HepG2 (cell line): ENCODE measurements around the gene ZFP92. TPM values are rescaled to one million over a fixed set of nuclear protein-coding genes. Genes with fewer than 3 reads are reported as not detected.

Experiments
- ATAC-seq: fragments of 200-7000 bp; cut with Tn5 transposase; 3 replicates; pipeline ENCODE4 v1.9.1; 2020; ENCODE audit warnings: mild to moderate bottlenecking, moderate library complexity
- BruUV-seq: library from RNA; stranded (reverse); fragments of 400-500 nt; replicated peaks from 2 replicates; lab custom pipeline; 2021; lab: Mats Ljungman, UMichigan
- CTCF ChIA-PET: fragments of 300-600 bp; formaldehyde crosslinking; extraction: SDS; loops from one replicate; lab custom pipeline; 2021; ENCODE audit warnings: low total read pairs, inconsistent platforms, low intra/inter-chr PET ratio; lab: Yijun Ruan, JAX
- POLR2A ChIA-PET: fragments of 350-600 bp; sonication (Branson Sonifier 250); formaldehyde crosslinking; loops from one replicate; lab custom pipeline; 2020; ENCODE audit warnings: antibody characterized with exemption, inconsistent platforms; lab: Yijun Ruan, JAX
- DNase-seq: peaks from one replicate; pipeline ENCODE4 v3.0.0-alpha.2; 2015; ENCODE audit warnings: low spot score
- FAIRE-seq: peaks from 3 replicates; lab custom pipeline; 2011; peaks lifted over from hg19 to GRCh38; lab: Jason Lieb, UNC
- H2AFZ ChIP-seq: one replicate; pipeline ENCODE4 v1.6.1; 2011; ENCODE audit warnings: low read length, inconsistent platforms
- H3K27ac ChIP-seq: fragments of 300-600 bp; 3 replicates; pipeline ENCODE4 v1.8.0; 2011; ENCODE audit warnings: mixed run types, mild to moderate bottlenecking, mixed read lengths, low read length, inconsistent platforms; ENCODE audit not compliant: insufficient read depth; ENCODE audit errors: extremely low read length
- H3K27me3 ChIP-seq, 2 experiments: fragments of 200-600 bp in 1 of 2; 2 replicates in 1 of 2; 3 replicates in 1 of 2; pipeline versions ENCODE4 v1.6.0 to v1.8.0; 2011; ENCODE audit warnings: low read length in 2 of 2, mild to moderate bottlenecking in 2 of 2, moderate library complexity in 2 of 2, inconsistent platforms in 1 of 2; ENCODE audit not compliant: insufficient read depth in 2 of 2, control insufficient read depth in 1 of 2
- H3K36me3 ChIP-seq, 2 experiments: fragments of 200-600 bp in 1 of 2; replicated peaks in 1 of 2; 2 replicates in 1 of 2; 3 replicates in 1 of 2; pipeline versions ENCODE4 v1.5.1 to v1.8.0; 2011; ENCODE audit warnings: low read length in 2 of 2, inconsistent platforms in 1 of 2; ENCODE audit not compliant: insufficient read depth in 2 of 2, control insufficient read depth in 1 of 2
- H3K4me1 ChIP-seq: 2 replicates; pipeline ENCODE4 v1.5.1; 2012; ENCODE audit warnings: low read length, inconsistent platforms; ENCODE audit not compliant: insufficient read depth
- H3K4me2 ChIP-seq: 2 replicates; pipeline ENCODE4 v1.6.0; 2011; ENCODE audit warnings: low read depth, low read length, inconsistent platforms
- H3K4me3 ChIP-seq, 3 experiments: fragments of 200-600 bp in 1 of 3; sonication (generic), shearing (Covaris generic) in 1 of 3; replicated peaks in 1 of 3; 2 replicates each; pipeline ENCODE4 v1.5.1; 2011 to 2016; ENCODE audit warnings: low read length in 3 of 3, inconsistent platforms in 2 of 3, low read depth in 2 of 3, mild to moderate bottlenecking in 2 of 3, control low read depth in 1 of 3, mixed read lengths in 1 of 3; ENCODE audit not compliant: insufficient read depth in 1 of 3
- H3K79me2 ChIP-seq: one replicate; pipeline ENCODE4 v1.6.1; 2011; ENCODE audit warnings: low read length, inconsistent platforms; ENCODE audit not compliant: insufficient read depth
- H3K9ac ChIP-seq: 2 replicates; pipeline ENCODE4 v1.6.0; 2011; ENCODE audit warnings: mild to moderate bottlenecking, low read depth, low read length, inconsistent platforms; ENCODE audit not compliant: insufficient read depth
- H3K9me3 ChIP-seq: 2 replicates; pipeline ENCODE4 v1.5.1; 2012; ENCODE audit warnings: mild to moderate bottlenecking, low read length
- H4K20me1 ChIP-seq: 2 replicates; pipeline ENCODE4 v1.6.0; 2011; ENCODE audit warnings: inconsistent platforms, mild to moderate bottlenecking, low read length, moderate library complexity; ENCODE audit not compliant: insufficient read depth
- ATF7-NPFF ChIP-seq: sonication (generic); formaldehyde crosslinking; IDR thresholded peaks from 2 replicates; pipeline ENCODE4 v1.8.1; 2023; ENCODE audit warnings: mild to moderate bottlenecking, low read depth, missing genetic modification reagents, moderate library complexity
- DNMT3B ChIP-seq: conservative IDR thresholded peaks from 2 replicates; pipeline ENCODE4 v1.6.1; 2016; ENCODE audit warnings: missing biosample characterization, control low read depth
- GATA4 ChIP-seq: sonication (generic); IDR thresholded peaks from 2 replicates; pipeline ENCODE4 v1.6.1; 2016; ENCODE audit warnings: antibody characterized with exemption, low read depth, borderline replicate concordance
- GATAD1 ChIP-seq: IDR thresholded peaks from 2 replicates; pipeline ENCODE4 v1.6.1; 2016; ENCODE audit warnings: missing genetic modification reagents, missing compliant biosample characterization
- HMG20A ChIP-seq: IDR thresholded peaks from 2 replicates; pipeline ENCODE4 v1.6.1; 2016; ENCODE audit warnings: borderline replicate concordance
- MED8 ChIP-seq: sonication (generic); formaldehyde crosslinking; IDR thresholded peaks from 2 replicates; pipeline ENCODE4 v1.8.1; 2023; ENCODE audit warnings: mild to moderate bottlenecking, missing genetic modification reagents; ENCODE audit not compliant: insufficient replicate concordance
- PHB2 ChIP-seq: fragments of 450-650 bp; IDR thresholded peaks from 2 replicates; pipeline ENCODE4 v1.6.1; 2018; ENCODE audit not compliant: partially characterized antibody
- PITX1 ChIP-seq: sonication (generic); formaldehyde crosslinking; IDR thresholded peaks from 2 replicates; pipeline ENCODE4 v1.5.1; 2020; ENCODE audit warnings: mild to moderate bottlenecking, missing genetic modification reagents
- SRSF1 ChIP-seq: fragments of 200-400 bp; formaldehyde crosslinking; optimal IDR thresholded peaks from 2 replicates; pipeline ENCODE3; 2017; ENCODE audit warnings: mild to moderate bottlenecking, low read depth, low read length, moderate library complexity
- TBX3 ChIP-seq: fragments of 450-650 bp; IDR thresholded peaks from 2 replicates; pipeline ENCODE4 v1.6.1; 2017; ENCODE audit warnings: antibody characterized with exemption, mild to moderate bottlenecking, inconsistent platforms, borderline replicate concordance
- ZEB1 ChIP-seq: IDR thresholded peaks from 2 replicates; pipeline ENCODE4 v1.6.1; 2012; ENCODE audit warnings: mild to moderate bottlenecking, low read depth, inconsistent platforms; ENCODE audit not compliant: insufficient replicate concordance
- WGBS: methylation state at CpG from one replicate; pipeline ENCODE4 v1.1.6; 2017; ENCODE audit warnings: low lambda C conversion rate; 5-methylcytosine and 5-hydroxymethylcytosine counted together
- in situ Hi-C: cut with HindIII; loops from 2 replicates; pipeline ENCODE4 v1.10.0; 2017; ENCODE audit warnings: low pct_unique_long_range_greater_than_20kb; ENCODE audit not compliant: extremely low pct_ligation_motif_present
- intact Hi-C: fragments of 100-400 bp; cut with micrococcal nuclease; formaldehyde crosslinking; loops from one replicate; pipeline ENCODE4 v1.10.0; 2022; ENCODE audit not compliant: unreplicated experiment
- polyA plus RNA-seq, 8 experiments: library from polyadenylated mRNA; depleted of rRNA in 3 of 8; stranded (reverse) in 7 of 8; unstranded in 1 of 8; fragments of >200 nt; fragmentation: Illumina TruSeq in 4 of 8; extraction: Trizol in 4 of 8; gene quantifications; 2 replicates each; pipeline versions ENCODE4 v1.2.1 to v1.2.3, GENCODE V29; 2011 to 2016; ENCODE audit warnings: low read depth in 4 of 8, missing spikeins in 1 of 8, mixed read lengths in 1 of 8; ENCODE audit not compliant: insufficient read depth in 1 of 8
- total RNA-seq, 5 experiments: library from RNA; depleted of rRNA; stranded (reverse); fragments of >200 nt; fragmentation: Illumina TruSeq; extraction: Trizol; gene quantifications; 2 replicates each; pipeline ENCODE4 v1.2.3, GENCODE V29; 2016; ENCODE audit warnings: low read depth in 1 of 5
- TF ChIP-seq, protein P1 (sequence below): sonication (generic); formaldehyde crosslinking; conservative IDR thresholded peaks from 2 replicates; pipeline ENCODE4 v1.4.0; 2020; ENCODE audit warnings: missing genetic modification reagents
- TF ChIP-seq, protein P2 (sequence below): sonication (generic); formaldehyde crosslinking; IDR thresholded peaks from 2 replicates; pipeline ENCODE4 v1.5.0; 2020; ENCODE audit warnings: mild to moderate bottlenecking, missing genetic modification reagents
- TF ChIP-seq, protein P3 (sequence below): IDR thresholded peaks from 2 replicates; pipeline ENCODE4 v1.6.1; 2018; ENCODE audit warnings: missing genetic modification reagents, mild to moderate bottlenecking, missing compliant biosample characterization
- TF ChIP-seq, protein P4 (sequence below): sonication (generic); formaldehyde crosslinking; IDR thresholded peaks from 2 replicates; pipeline ENCODE4 v1.5.0; 2020; ENCODE audit warnings: mild to moderate bottlenecking, missing genetic modification reagents, moderate library complexity
- TF ChIP-seq, protein P5 (sequence below): sonication (generic); formaldehyde crosslinking; IDR thresholded peaks from 2 replicates; pipeline ENCODE4 v1.5.0; 2020; ENCODE audit warnings: missing genetic modification reagents, mild to moderate bottlenecking, borderline replicate concordance
- TF ChIP-seq, protein P6 (sequence below): sonication (generic); formaldehyde crosslinking; conservative IDR thresholded peaks from 2 replicates; pipeline ENCODE4 v1.8.1; 2023; ENCODE audit warnings: missing genetic modification reagents

The ZFP92 gene
- total and polyA plus RNA-seq, 2 of the 13 experiments (the other 11 are each of a cell fraction or from before 2014, with no cell fraction given), result 0.02 TPM; not detected in 1

DNA sequence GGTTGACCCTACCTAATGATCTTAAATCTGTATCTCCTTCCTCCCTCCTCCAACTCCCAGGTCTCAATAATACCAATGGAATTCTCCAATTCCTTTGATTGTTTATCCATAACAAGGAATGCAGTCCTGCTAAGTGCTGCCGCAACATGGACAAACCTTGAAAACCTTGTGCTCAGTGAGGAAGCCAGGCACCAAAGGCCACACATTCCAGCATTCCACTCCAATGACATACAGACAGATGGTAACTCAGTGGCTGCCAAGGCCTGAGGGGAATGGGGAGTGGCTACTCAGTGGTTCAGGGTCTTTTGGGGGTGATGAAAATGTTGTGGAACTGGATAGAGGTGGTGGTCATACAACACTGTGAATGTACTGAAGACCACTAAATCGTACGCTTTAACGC, 48.7 kb downstream of the ZFP92 start:
- Histone ChIP-seq H3K79me2 (no peaks in the 10 kb centered on the region), H3K27me3 (no peaks in the 10 kb centered on the region), H3K4me3 (no peak overlapping the region), H3K9ac (no peak overlapping the region), H3K4me2 (no peak overlapping the region), H3K36me3 (peaks cover 0 to 3% of the 10 kb centered on the region in 2 experiments; a peak in 2 of 5 replicates), H3K27ac (no peak overlapping the region), H3K4me1 (no peaks in the 10 kb centered on the region), H3K9me3 (no peaks in the 10 kb centered on the region), H4K20me1 (no peaks in the 10 kb centered on the region), H2AFZ (no peak overlapping the region)
- POLR2A ChIA-PET, result no interaction called here
- FAIRE-seq (no peak), ATAC-seq (no peak), DNase-seq (peak; percentile 23)
- CTCF ChIA-PET, result interaction anchor here (0.7 to 2.0 kb wide), 3 partner anchors 11 to 48 kb away, joined by 3 to 20 read pairs (median 6); partner anchors contain the start of genes BGN and HAUS7
- BruUV-seq, result no TSS peak
- in situ Hi-C loops (loop anchor here (10.0 kb wide), 1 partner anchor 45 kb away; no protein-coding TSS in a partner anchor), intact Hi-C loops (no loop called here)
- WGBS, result 100% methylated on average over 4 of the region's 4 CpGs
- TF ChIP-seq, protein P1, sequence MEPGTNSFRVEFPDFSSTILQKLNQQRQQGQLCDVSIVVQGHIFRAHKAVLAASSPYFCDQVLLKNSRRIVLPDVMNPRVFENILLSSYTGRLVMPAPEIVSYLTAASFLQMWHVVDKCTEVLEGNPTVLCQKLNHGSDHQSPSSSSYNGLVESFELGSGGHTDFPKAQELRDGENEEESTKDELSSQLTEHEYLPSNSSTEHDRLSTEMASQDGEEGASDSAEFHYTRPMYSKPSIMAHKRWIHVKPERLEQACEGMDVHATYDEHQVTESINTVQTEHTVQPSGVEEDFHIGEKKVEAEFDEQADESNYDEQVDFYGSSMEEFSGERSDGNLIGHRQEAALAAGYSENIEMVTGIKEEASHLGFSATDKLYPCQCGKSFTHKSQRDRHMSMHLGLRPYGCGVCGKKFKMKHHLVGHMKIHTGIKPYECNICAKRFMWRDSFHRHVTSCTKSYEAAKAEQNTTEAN (CRISPR knock-in tag), result no peak
- no peak for TF ChIP-seq ATF7-NPFF
- TF ChIP-seq, protein P2, sequence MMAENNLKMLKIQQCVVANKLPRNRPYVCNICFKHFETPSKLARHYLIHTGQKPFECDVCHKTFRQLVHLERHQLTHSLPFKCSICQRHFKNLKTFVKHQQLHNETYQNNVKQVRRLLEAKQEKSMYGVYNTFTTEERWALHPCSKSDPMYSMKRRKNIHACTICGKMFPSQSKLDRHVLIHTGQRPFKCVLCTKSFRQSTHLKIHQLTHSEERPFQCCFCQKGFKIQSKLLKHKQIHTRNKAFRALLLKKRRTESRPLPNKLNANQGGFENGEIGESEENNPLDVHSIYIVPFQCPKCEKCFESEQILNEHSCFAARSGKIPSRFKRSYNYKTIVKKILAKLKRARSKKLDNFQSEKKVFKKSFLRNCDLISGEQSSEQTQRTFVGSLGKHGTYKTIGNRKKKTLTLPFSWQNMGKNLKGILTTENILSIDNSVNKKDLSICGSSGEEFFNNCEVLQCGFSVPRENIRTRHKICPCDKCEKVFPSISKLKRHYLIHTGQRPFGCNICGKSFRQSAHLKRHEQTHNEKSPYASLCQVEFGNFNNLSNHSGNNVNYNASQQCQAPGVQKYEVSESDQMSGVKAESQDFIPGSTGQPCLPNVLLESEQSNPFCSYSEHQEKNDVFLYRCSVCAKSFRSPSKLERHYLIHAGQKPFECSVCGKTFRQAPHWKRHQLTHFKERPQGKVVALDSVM (CRISPR knock-in tag), result no peak
- no peak for TF ChIP-seq PHB2
- TF ChIP-seq DNMT3B (CRISPR knock-in tag), result no peak
- TF ChIP-seq PITX1 (CRISPR knock-in tag), result no peak
- TF ChIP-seq HMG20A (CRISPR knock-in tag), result no peak
- TF ChIP-seq, protein P3, sequence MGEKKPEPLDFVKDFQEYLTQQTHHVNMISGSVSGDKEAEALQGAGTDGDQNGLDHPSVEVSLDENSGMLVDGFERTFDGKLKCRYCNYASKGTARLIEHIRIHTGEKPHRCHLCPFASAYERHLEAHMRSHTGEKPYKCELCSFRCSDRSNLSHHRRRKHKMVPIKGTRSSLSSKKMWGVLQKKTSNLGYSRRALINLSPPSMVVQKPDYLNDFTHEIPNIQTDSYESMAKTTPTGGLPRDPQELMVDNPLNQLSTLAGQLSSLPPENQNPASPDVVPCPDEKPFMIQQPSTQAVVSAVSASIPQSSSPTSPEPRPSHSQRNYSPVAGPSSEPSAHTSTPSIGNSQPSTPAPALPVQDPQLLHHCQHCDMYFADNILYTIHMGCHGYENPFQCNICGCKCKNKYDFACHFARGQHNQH, result no peak
- no peak for TF ChIP-seq GATAD1 (CRISPR knock-in tag)
- TF ChIP-seq MED8 (CRISPR knock-in tag), result no peak
- TF ChIP-seq ZEB1, result no peak
- no peak for TF ChIP-seq GATA4
- TF ChIP-seq, protein P4, sequence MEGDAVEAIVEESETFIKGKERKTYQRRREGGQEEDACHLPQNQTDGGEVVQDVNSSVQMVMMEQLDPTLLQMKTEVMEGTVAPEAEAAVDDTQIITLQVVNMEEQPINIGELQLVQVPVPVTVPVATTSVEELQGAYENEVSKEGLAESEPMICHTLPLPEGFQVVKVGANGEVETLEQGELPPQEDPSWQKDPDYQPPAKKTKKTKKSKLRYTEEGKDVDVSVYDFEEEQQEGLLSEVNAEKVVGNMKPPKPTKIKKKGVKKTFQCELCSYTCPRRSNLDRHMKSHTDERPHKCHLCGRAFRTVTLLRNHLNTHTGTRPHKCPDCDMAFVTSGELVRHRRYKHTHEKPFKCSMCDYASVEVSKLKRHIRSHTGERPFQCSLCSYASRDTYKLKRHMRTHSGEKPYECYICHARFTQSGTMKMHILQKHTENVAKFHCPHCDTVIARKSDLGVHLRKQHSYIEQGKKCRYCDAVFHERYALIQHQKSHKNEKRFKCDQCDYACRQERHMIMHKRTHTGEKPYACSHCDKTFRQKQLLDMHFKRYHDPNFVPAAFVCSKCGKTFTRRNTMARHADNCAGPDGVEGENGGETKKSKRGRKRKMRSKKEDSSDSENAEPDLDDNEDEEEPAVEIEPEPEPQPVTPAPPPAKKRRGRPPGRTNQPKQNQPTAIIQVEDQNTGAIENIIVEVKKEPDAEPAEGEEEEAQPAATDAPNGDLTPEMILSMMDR (CRISPR knock-in tag), result no peak
- no peak for TF ChIP-seq SRSF1
- TF ChIP-seq, protein P5, sequence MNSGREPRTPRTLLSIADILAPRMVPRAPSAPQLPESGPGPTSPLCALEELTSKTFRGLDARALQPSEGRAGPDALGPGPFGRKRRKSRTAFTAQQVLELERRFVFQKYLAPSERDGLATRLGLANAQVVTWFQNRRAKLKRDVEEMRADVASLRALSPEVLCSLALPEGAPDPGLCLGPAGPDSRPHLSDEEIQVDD (CRISPR knock-in tag), result no peak
- TF ChIP-seq, protein P6, sequence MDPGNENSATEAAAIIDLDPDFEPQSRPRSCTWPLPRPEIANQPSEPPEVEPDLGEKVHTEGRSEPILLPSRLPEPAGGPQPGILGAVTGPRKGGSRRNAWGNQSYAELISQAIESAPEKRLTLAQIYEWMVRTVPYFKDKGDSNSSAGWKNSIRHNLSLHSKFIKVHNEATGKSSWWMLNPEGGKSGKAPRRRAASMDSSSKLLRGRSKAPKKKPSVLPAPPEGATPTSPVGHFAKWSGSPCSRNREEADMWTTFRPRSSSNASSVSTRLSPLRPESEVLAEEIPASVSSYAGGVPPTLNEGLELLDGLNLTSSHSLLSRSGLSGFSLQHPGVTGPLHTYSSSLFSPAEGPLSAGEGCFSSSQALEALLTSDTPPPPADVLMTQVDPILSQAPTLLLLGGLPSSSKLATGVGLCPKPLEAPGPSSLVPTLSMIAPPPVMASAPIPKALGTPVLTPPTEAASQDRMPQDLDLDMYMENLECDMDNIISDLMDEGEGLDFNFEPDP (CRISPR knock-in tag), result no peak
- no peak for TF ChIP-seq TBX3
